Measurements from ENCODE around the gene GGTLC2. TPM values are rescaled to one million over a fixed set of nuclear protein-coding genes. Genes with fewer than 3 reads are reported as not detected.

Gene GGTLC2
- total RNA-seq, 1 experiment from 2014 or later: not detected

- no peaks in the 10 kb centered on the region for H3K4me1 ChIP-seq (ENCODE audit: control insufficient read depth, insufficient read depth, low read length)
- no TSS peak for BruUV-seq (replicated peaks)
- no peak overlapping the region for H3K4me3 ChIP-seq (ENCODE audit: low read depth in 2 of 2, low read length in 2 of 2)
- TF ChIP-seq, protein P1, sequence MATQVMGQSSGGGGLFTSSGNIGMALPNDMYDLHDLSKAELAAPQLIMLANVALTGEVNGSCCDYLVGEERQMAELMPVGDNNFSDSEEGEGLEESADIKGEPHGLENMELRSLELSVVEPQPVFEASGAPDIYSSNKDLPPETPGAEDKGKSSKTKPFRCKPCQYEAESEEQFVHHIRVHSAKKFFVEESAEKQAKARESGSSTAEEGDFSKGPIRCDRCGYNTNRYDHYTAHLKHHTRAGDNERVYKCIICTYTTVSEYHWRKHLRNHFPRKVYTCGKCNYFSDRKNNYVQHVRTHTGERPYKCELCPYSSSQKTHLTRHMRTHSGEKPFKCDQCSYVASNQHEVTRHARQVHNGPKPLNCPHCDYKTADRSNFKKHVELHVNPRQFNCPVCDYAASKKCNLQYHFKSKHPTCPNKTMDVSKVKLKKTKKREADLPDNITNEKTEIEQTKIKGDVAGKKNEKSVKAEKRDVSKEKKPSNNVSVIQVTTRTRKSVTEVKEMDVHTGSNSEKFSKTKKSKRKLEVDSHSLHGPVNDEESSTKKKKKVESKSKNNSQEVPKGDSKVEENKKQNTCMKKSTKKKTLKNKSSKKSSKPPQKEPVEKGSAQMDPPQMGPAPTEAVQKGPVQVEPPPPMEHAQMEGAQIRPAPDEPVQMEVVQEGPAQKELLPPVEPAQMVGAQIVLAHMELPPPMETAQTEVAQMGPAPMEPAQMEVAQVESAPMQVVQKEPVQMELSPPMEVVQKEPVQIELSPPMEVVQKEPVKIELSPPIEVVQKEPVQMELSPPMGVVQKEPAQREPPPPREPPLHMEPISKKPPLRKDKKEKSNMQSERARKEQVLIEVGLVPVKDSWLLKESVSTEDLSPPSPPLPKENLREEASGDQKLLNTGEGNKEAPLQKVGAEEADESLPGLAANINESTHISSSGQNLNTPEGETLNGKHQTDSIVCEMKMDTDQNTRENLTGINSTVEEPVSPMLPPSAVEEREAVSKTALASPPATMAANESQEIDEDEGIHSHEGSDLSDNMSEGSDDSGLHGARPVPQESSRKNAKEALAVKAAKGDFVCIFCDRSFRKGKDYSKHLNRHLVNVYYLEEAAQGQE (IDR thresholded peaks at IDR 0.05; ENCODE audit: insufficient read depth in 1 of 2, low read depth in 2 of 2, low read length in 1 of 2): no peak
- no peak for TF ChIP-seq SIN3A (IDR thresholded peaks at IDR 0.05; ENCODE audit: borderline replicate concordance, insufficient read depth, low read depth, low read length)
- TF ChIP-seq TCF7L2 (IDR thresholded peaks at IDR 0.05; ENCODE audit: low read depth, low read length): no peak
- in situ Hi-C loops (cut with HindIII; ENCODE audit: low pct_unique_long_range_greater_than_20kb, low sequenced_read_pairs): no loop called here
- H3K36me3 ChIP-seq (ENCODE audit: control insufficient read depth, insufficient read depth, low read length): no peaks in the 10 kb centered on the region
- H3K27me3 ChIP-seq (ENCODE audit: control insufficient read depth, insufficient read depth, low read length): no peaks in the 10 kb centered on the region; the same call in 1 of the 2 replicates
- no peak overlapping the region for H3K27ac ChIP-seq (ENCODE audit: low read length)
- intact Hi-C loops (cut with micrococcal nuclease; ENCODE audit: unreplicated experiment): no loop called here
- POLR2A ChIA-PET: no interaction called here
- DNase-seq (ENCODE audit: low read depth, low spot score) (no peak), ATAC-seq (no peak)
- CTCF ChIA-PET: interaction anchor here (0.9 kb wide), 1 partner anchor 75 kb away, joined by 3 read pairs; no protein-coding TSS in a partner anchor
- H3K9me3 ChIP-seq (ENCODE audit: control insufficient read depth, insufficient read depth, low read depth, low read length): no peaks in the 10 kb centered on the region
These were observed 25.8 kb downstream of the GGTLC2 start for GRCh38 chr22:22670076-22670795.

- no peaks in the 10 kb centered on the region for H3K4me1 ChIP-seq (ENCODE audit: control insufficient read depth, insufficient read depth, low read length)
- TF ChIP-seq, protein P1 (IDR thresholded peaks at IDR 0.05; ENCODE audit: insufficient read depth in 1 of 2, low read depth in 2 of 2, low read length in 1 of 2): no peak
- TF ChIP-seq SIN3A (IDR thresholded peaks at IDR 0.05; ENCODE audit: borderline replicate concordance, insufficient read depth, low read depth, low read length) (no peak), CTCF (IDR thresholded peaks at IDR 0.05) (no peak), POLR2AphosphoS5 (IDR thresholded peaks at IDR 0.05; ENCODE audit: low read depth, low read length) (no peak), TCF7L2 (IDR thresholded peaks at IDR 0.05; ENCODE audit: low read depth, low read length) (no peak)
- H3K9me3 ChIP-seq (ENCODE audit: control insufficient read depth, insufficient read depth, low read depth, low read length): no peaks in the 10 kb centered on the region
- ChIA-PET CTCF (no interaction called here), POLR2A (no interaction called here)
- no peak overlapping the region for H3K27ac ChIP-seq (ENCODE audit: low read length)
- H3K4me3 ChIP-seq (ENCODE audit: low read depth in 2 of 2, low read length in 2 of 2): no peak overlapping the region
- H3K36me3 ChIP-seq (ENCODE audit: control insufficient read depth, insufficient read depth, low read length): no peaks in the 10 kb centered on the region
- BruUV-seq (replicated peaks): no TSS peak
- in situ Hi-C loops (cut with HindIII; ENCODE audit: low pct_unique_long_range_greater_than_20kb, low sequenced_read_pairs) (no loop called here), intact Hi-C loops (cut with micrococcal nuclease; ENCODE audit: unreplicated experiment) (no loop called here)
- H3K27me3 ChIP-seq (ENCODE audit: control insufficient read depth, insufficient read depth, low read length): no peaks in the 10 kb centered on the region
- DNase-seq (ENCODE audit: low read depth, low spot score) (no peak), ATAC-seq (no peak)
These were observed 27.1 kb downstream of the GGTLC2 start for GRCh38 chr22:22671506-22671905.

All from Panc1 (cell line).